GM04504 (cell line): Measurements from ENCODE around the gene TOMM40.
"Not testable (repeated sequence)": the region's sequence is repeated elsewhere in the genome, so short reads cannot be mapped to it uniquely, and the experiment has no call there.

Experiments
- DNase-seq: peaks from one replicate; pipeline ENCODE4 v3.0.0-alpha.2; 2012; ENCODE audit warnings: low read depth

Gene TOMM40

GRCh38 chr19:44891016-44891882, at the start of gene TOMM40:
Gene TOMM40, plus strand, starts transcription at chr19:44891254. Its CDS starts 162 bp downstream, at chr19:44891416.
- DNase-seq: peak; percentile 99

GRCh38 chr19:44845286-44845611, 45.8 kb upstream of the TOMM40 start:
- no peak for DNase-seq

- peak; percentile 98 for DNase-seq
These were observed 45.2 kb upstream of the TOMM40 start, which contains the start of gene NECTIN2 for GRCh38 chr19:44845612-44846454. Gene NECTIN2, plus strand, starts transcription at chr19:44846297. Its CDS starts 229 bp downstream, at chr19:44846526.

GRCh38 chr19:44846455-44847143, 44.5 kb upstream of the TOMM40 start:
- no peak for DNase-seq

GRCh38 chr19:44847144-44848035, 43.7 kb upstream of the TOMM40 start:
- peak; percentile 42 for DNase-seq

- no peak for DNase-seq
These were observed 42.8 kb upstream of the TOMM40 start for GRCh38 chr19:44848036-44848811.

- DNase-seq: no peak
These were observed 42.1 kb upstream of the TOMM40 start for GRCh38 chr19:44848812-44849447.

GRCh38 chr19:44850641-44851109, 40.4 kb upstream of the TOMM40 start:
- DNase-seq: no peak

- no peak for DNase-seq
These were observed 39.6 kb upstream of the TOMM40 start for GRCh38 chr19:44851427-44851826.

GRCh38 chr19:44855606-44856005, 35.4 kb upstream of the TOMM40 start:
- DNase-seq: no peak

- DNase-seq: no peak
These were observed 34.5 kb upstream of the TOMM40 start for GRCh38 chr19:44856421-44857083.

GRCh38 chr19:44857837-44858236, 33.2 kb upstream of the TOMM40 start:
- no peak for DNase-seq

- not testable (repeated sequence) for DNase-seq
These were observed 29.5 kb upstream of the TOMM40 start for GRCh38 chr19:44861576-44861975.

GRCh38 chr19:44863990-44864389, 27.1 kb upstream of the TOMM40 start:
- DNase-seq: no peak

GRCh38 chr19:44865196-44865767, 25.8 kb upstream of the TOMM40 start:
- no peak for DNase-seq

GRCh38 chr19:44866664-44867063, 24.4 kb upstream of the TOMM40 start:
- DNase-seq: no peak

GRCh38 chr19:44867578-44867977, 23.5 kb upstream of the TOMM40 start:
- no peak for DNase-seq

- DNase-seq: no peak
These were observed 21.2 kb upstream of the TOMM40 start for GRCh38 chr19:44869733-44870470.
